ENCODE data around the gene ANO6. TPM values are rescaled to one million over a fixed set of nuclear protein-coding genes. Genes with fewer than 3 reads are reported as not detected.

ANO6 gene
- total RNA-seq, 1 donor from 2014 or later = 64.1 TPM

GRCh38 chr12:45418520-45418919 is 202.6 kb downstream of the ANO6 start:
- Histone ChIP-seq H3K36me3 (peaks cover 77% of the 10 kb centered on the region), H3K27me3 (ENCODE audit: low read depth) (no peaks in the 10 kb centered on the region), H3K27ac (no peak overlapping the region), H3K9me3 (no peaks in the 10 kb centered on the region), H3K4me3 (no peak overlapping the region), H3K4me1 (no peaks in the 10 kb centered on the region)
- intact Hi-C loops (cut with DNase I) = no loop called here
- ATAC-seq = no peak
- TF ChIP-seq CTCF (IDR thresholded peaks at IDR 0.05) = no peak
- DNase-seq = no peak

DNA sequence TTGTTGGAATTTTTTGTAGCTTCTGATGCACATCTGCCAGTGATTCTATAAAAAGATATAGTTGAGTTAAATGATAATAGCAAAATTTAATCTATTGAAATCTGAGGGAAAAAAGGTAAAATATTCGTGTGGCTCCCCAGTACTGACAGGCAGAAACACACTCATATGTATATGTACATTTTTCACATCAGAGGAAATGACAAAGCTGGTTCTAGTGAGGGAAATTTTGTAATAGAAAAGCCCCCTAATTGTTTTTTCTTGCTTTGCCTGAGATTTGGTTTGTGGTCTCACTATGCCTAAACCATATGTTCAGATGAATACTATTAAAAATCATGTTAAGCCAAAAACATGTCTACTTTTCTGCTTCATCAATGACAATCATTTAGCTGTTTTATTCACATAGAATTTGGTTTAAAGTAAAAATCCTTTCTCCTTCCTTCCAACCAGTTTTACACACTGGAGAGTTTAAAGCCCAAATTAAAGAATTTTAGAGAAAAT is 203.5 kb downstream of the ANO6 start:
- no peak for TF ChIP-seq CTCF (IDR thresholded peaks at IDR 0.05)
- DNase-seq (no peak), ATAC-seq (no peak)
- Histone ChIP-seq H3K27ac (no peak overlapping the region), H3K9me3 (no peaks in the 10 kb centered on the region), H3K4me1 (no peaks in the 10 kb centered on the region), H3K4me3 (no peak overlapping the region), H3K27me3 (ENCODE audit: low read depth) (no peaks in the 10 kb centered on the region), H3K36me3 (peaks cover 79% of the 10 kb centered on the region)
- intact Hi-C loops (cut with DNase I) = no loop called here

DNA sequence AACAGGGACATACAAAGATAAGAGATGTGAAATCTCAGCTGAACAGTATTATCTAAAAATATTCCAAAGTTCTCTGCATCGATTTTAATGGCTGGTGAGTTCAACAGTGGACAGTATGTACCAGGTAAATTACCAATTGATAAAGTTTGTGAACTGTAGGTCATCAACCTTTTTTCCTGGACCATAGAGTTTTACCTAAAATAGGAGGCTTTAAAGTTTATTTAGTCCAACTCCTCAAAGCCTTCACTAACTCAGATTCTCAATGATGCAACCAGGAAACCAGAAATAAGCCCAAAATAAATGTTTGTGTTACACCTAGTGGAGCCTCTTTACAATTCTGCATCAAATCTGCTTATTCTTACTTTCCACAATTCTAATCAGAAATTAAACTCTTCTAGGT is 205.8 kb downstream of the ANO6 start:
- no peak overlapping the region for H3K4me3 ChIP-seq
- H3K36me3 ChIP-seq = peaks cover 78% of the 10 kb centered on the region
- H3K4me1 ChIP-seq = no peaks in the 10 kb centered on the region
- intact Hi-C loops (cut with DNase I) = no loop called here
- no peak overlapping the region for H3K27ac ChIP-seq
- no peaks in the 10 kb centered on the region for H3K27me3 ChIP-seq (ENCODE audit: low read depth)
- no peak for TF ChIP-seq CTCF (IDR thresholded peaks at IDR 0.05)
- no peak for ATAC-seq
- no peaks in the 10 kb centered on the region for H3K9me3 ChIP-seq
- no peak for DNase-seq

DNA sequence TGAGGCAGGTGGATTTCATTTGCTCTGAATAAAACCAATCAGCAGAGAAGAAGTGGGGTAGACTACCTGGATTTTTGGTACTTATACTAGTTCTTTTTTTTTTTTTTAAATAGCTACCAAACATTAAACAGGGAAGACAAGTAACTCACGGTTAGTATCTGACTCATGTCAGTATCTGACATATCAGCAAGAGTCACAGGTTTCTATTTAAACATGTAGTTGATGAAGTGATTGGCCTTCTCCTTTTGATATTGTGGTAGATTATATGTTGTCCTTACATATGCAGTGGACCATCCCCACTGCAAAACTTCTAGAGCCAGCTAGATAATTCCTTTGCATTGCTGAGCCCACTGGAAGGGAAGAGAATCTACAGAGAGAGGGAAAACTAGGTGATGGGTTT is 208.0 kb downstream of the ANO6 start:
- intact Hi-C loops (cut with DNase I) = no loop called here
- no peak for DNase-seq
- H3K27ac ChIP-seq = no peak overlapping the region
- no peaks in the 10 kb centered on the region for H3K4me1 ChIP-seq
- peaks cover 78% of the 10 kb centered on the region for H3K36me3 ChIP-seq
- no peak for ATAC-seq
- no peaks in the 10 kb centered on the region for H3K27me3 ChIP-seq (ENCODE audit: low read depth)
- no peak for TF ChIP-seq CTCF (IDR thresholded peaks at IDR 0.05)
- no peak overlapping the region for H3K4me3 ChIP-seq
- no peaks in the 10 kb centered on the region for H3K9me3 ChIP-seq

DNA sequence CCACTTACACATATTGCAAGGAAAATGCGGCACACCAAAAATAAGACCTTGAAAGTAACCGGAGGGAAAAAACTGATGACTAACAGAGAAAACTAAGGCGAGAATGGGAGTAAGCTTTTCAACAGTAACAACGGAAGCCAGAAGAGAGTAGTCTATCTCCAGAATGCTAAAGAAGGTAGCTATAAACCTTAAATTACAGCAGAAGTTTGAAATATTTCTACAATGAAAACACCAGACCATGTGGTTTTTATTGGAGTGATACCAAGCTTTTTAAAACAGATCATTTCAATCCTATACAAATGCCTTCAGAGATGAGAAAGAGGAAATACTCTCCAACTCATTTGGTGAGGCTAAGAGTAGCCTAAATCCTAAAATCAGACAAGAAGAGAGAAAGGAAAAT is 209.5 kb downstream of the ANO6 start:
- Histone ChIP-seq H3K27ac (no peak overlapping the region), H3K27me3 (ENCODE audit: low read depth) (no peaks in the 10 kb centered on the region), H3K4me1 (no peaks in the 10 kb centered on the region), H3K9me3 (no peaks in the 10 kb centered on the region), H3K4me3 (no peak overlapping the region), H3K36me3 (peaks cover 90% of the 10 kb centered on the region)
- ATAC-seq (no peak), DNase-seq (no peak)
- intact Hi-C loops (cut with DNase I) = no loop called here
- no peak for TF ChIP-seq CTCF (IDR thresholded peaks at IDR 0.05)

- Histone ChIP-seq H3K4me1 (no peaks in the 10 kb centered on the region), H3K4me3 (no peak overlapping the region), H3K36me3 (peaks cover 90% of the 10 kb centered on the region), H3K27me3 (ENCODE audit: low read depth) (no peaks in the 10 kb centered on the region), H3K27ac (no peak overlapping the region), H3K9me3 (no peaks in the 10 kb centered on the region)
- DNase-seq (no peak), ATAC-seq (no peak)
- intact Hi-C loops (cut with DNase I) = no loop called here
- no peak for TF ChIP-seq CTCF (IDR thresholded peaks at IDR 0.05)
These were observed 210.4 kb downstream of the ANO6 start for GRCh38 chr12:45426294-45426693.

All from lower lobe of right lung (tissue), 2 donors.